GM21576 (cell line): Measurements from ENCODE around the gene CPT1B.
"Not testable (repeated sequence)": the region's sequence is repeated elsewhere in the genome, so short reads cannot be mapped to it uniquely, and the experiment has no call there.

ENCODE experiments used
- ATAC-seq: cut with Tn5 transposase; IDR thresholded peaks from one replicate; pipeline ENCODE4 v1.9.1; 2021; ENCODE audit warnings: mild to moderate bottlenecking, moderate library complexity; ENCODE audit not compliant: unreplicated experiment

The CPT1B gene

GRCh38 chr22:50610041-50610451, 31.8 kb upstream of the CPT1B start:
- ATAC-seq: no peak

- no peak for ATAC-seq
Measured at GRCh38 chr22:50609599-50609998, 31.4 kb upstream of the CPT1B start.

- ATAC-seq: no peak
Measured at GRCh38 chr22:50608996-50609395, 30.8 kb upstream of the CPT1B start.

- not testable (repeated sequence) for ATAC-seq
Measured at GRCh38 chr22:50608058-50608840, 30.0 kb upstream of the CPT1B start.

GRCh38 chr22:50607659-50608020, 29.4 kb upstream of the CPT1B start:
- no peak for ATAC-seq

GRCh38 chr22:50606946-50607658, 28.9 kb upstream of the CPT1B start:
- ATAC-seq: no peak

- ATAC-seq: no peak
Measured at GRCh38 chr22:50606165-50606945, 28.1 kb upstream of the CPT1B start.

- ATAC-seq: no peak
Measured at GRCh38 chr22:50605613-50606074, 27.4 kb upstream of the CPT1B start.

GRCh38 chr22:50605002-50605612, 26.9 kb upstream of the CPT1B start:
- ATAC-seq: no peak

- ATAC-seq: no peak
Measured at GRCh38 chr22:50604256-50605001, 26.2 kb upstream of the CPT1B start.

- no peak for ATAC-seq
Measured at GRCh38 chr22:50603511-50604255, 25.5 kb upstream of the CPT1B start.

- ATAC-seq: no peak
Measured at GRCh38 chr22:50602338-50602700, 24.1 kb upstream of the CPT1B start.

- ATAC-seq: no peak
Measured at GRCh38 chr22:50601669-50602337, 23.6 kb upstream of the CPT1B start.

GRCh38 chr22:50600967-50601668, 22.9 kb upstream of the CPT1B start:
- ATAC-seq: no peak

GRCh38 chr22:50600538-50600937, 22.3 kb upstream of the CPT1B start, which contains the start of gene MAPK8IP2:
Gene MAPK8IP2 (plus strand): TSS chr22:50600793. CDS start chr22:50600819, 26 bp downstream.
- ATAC-seq: no peak

- no peak for ATAC-seq
Measured at GRCh38 chr22:50599816-50600455, 21.7 kb upstream of the CPT1B start.

- ATAC-seq: no peak
Measured at GRCh38 chr22:50597097-50597496, 18.9 kb upstream of the CPT1B start.

- no peak for ATAC-seq
Measured at GRCh38 chr22:50595189-50595588, 17.0 kb upstream of the CPT1B start.
